NCI-H2171 (cell line): ENCODE results near the gene RDH8.
A peak's percentile ranks its signal among the peaks of the same experiment; 100 is the strongest.

Source experiments
- DNase-seq: peaks from one replicate; lab custom pipeline; 2025; lab: John Stamatoyannopoulos, UW

The RDH8 gene

DNA sequence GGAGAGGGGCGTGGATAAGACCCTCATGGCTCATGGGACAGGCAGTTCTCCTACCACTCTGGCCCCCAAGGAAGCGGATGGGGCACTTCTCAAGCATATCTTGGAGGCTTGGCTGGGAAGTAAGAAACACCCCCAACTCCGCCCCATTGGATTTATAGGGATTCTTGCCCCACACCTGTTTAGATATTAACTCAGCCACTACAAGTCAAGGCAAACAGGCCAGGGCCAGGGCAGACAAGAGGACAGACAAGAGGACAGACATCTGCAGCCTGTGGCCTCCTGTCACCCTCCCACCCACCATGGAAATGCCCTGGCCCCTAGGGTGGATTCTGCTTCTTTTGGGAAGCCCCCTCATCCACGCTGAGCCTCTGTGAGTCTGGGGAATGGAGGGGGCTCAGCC is 24.1 kb downstream of the RDH8 start:
- DNase-seq = no peak

DNA sequence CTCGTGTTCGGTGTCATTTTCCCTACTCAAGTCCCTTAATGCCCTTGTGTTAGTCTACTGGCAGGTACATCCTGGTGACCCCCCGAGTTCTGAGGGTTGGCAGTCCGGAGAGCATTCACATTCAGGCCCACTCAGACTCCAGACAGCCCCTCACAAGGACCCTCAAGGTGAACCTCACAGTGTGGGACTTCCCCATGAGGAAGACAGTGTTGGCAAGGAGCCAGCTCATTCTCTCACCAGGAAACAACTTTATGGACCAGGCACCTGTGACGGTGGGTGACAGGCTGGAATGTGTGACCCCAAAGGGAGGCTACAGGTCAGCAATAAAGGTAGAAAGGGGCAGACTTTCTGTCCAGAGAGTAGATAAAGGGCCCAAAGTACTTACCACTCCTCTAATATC is 24.5 kb downstream of the RDH8 start:
- no peak for DNase-seq

DNA sequence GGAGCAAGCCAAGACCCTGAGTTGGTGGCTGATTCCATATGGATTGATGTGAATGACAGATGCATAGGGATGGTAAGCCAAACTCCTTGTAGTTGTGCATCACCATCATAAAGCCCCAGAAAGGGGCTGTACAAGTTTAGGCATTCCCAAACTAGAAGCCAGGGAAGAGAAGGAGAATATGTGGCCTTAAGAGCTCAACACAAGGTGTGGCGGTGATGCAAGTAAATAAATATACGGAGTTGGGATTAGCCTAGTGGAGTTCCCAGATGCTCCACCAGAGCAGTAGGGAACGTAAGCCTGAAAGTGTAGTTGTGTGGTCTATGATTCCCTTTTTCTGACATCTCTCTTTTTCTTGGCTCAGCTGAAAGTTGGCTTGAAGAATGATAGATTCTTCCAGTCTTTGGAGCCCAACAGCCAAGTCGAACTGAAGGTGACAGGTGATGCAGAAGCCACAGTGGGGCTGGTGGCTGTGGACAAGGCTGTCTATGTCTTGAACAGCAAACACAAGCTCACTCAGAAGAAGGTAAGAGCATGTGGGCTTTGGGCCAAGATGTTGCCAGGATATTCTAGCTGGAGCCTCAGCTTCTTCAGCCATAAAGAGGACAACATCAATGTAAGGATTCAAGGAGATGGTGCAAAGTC is 30.1 kb downstream of the RDH8 start:
- peak; percentile 50 for DNase-seq

DNA sequence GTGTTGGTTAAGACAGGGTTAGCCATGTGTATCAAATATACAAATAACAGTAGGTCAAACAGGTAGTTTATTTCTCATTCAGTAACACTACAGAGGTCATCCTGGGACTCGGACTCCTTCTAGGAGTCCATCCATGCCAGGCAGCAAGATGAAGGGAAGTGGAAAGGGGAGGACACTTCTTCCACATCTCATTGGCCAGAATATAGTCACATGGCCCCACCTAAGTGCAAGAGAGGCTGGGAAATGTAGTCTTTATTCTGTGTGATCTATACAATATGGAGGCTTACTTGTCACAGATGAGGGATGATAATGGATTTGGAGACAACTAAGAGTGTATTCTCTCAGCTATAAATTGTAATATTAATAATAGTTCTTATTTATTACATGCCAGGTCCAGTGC is 31.1 kb downstream of the RDH8 start:
- DNase-seq = no peak

DNA sequence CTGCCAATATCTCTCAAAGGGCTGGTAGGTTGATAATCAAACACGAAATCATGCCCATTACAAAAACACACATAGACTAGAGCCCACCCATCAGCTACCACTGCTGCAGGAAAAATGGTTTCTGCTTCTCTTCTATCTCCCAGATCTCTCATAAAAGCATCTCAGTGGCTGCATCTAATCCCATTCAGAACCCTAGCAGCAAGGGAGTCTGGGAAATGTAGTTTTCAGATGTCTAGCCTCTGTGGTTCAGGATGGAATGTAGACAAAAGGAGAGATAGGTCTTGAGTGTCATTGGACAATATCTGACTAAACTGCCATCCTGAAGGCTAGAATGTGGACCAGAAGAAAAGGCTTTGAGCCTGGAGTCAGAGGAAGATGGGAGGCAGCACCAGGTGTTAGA is 32.1 kb downstream of the RDH8 start:
- DNase-seq = no peak

DNA sequence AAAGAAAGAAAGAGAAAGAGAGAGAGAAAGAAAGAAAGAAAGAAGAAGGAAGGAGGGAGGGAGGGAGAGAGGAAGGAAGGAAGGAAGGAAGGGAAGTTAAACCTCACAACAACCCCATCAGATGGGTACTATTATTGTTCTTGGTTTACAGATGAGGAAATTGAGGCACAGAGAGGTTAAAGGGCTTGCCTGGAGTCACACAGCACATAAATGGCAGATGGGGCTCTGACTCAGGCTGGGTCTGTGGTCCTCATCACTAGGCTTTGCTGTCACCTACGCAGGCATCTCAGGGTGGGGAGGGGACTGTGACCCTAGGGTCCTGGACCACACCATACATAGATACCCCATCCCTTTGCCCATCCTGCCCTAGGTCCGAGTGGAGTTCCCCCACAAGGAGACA is 36.3 kb downstream of the RDH8 start:
- DNase-seq = no peak

DNA sequence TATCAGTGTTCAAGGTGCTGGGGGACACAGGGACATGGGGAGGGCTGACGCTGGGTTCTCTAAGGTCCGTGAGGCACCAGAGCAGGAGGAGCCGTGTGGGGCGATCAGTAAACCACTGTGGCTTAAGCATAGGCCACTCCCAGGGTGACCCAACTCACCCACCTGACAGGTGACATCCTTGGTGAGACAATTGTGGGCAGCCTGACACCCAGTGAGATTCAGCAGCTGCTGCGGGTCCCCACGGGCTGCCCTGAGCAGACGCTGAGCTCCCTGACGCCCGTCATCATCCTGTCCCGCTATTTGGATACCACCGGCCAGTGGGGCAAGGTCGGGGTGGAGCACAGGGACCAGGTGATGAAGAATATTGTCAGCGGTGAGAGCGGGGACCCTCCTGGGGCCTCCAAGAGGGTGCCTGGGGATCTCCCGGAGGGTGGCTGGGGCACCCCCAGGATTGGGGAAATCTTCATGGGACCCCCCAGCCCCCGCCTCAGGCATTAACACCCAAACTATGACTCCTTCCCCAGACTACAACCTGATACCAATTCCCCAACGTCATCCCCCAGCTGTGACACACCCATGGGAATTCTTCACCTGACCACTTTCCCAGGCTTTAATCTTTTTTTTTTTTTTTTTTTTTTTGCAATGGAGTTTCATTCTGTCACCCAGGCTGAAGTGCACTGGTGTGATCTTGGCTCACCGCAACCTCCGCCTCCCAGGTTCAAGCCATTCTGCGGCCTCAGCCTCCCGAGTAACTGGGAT is 39.5 kb downstream of the RDH8 start:
- DNase-seq = no peak

DNA sequence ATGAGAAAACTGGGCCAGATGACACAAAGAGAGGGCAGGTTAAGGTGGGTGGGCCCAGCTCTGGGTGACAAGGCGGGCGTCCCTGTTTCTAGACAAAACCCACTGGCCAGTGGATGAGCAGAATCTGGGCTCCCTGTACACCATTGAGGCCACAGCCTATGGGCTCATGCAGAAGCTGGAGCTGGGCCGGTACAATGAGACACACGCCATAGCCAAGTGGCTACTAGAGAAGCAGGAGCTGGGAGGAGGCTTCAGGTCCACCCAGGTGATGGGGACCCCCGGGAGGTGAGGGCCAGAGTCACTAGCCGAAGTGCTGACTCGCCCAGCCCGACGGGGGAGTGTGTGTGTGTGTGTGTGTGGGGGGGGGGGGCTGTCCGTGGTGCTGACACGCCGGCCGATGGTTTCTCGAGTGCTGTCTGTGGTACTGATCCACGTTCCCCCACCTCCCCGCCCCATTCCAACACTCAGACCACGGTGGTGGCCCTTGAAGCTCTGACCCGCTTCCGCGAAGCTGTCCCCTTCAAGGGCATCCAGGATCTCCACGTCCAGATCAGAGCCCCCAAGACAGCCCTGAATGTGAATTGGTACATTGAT is 48.5 kb downstream of the RDH8 start:
- DNase-seq = no peak

DNA sequence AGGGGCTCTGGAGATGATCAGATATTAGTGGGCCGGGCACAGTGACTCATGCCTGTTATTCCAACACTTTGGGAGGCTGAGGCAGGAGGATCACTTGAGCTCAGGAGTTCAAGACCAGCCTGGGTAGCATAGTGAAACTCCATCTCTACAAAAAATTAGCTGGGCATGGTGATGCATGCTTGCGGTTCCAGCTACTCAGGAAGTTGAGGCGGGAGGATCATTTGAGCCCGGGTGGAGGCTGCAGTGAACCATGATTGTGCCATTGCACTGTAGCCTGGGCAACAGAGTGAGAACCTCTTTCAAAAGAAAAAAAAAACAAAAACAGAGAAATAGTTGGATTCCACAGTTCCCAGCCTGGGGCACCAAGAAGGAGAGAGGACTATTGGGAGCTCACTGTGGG is 54.9 kb downstream of the RDH8 start:
- DNase-seq = no peak

DNA sequence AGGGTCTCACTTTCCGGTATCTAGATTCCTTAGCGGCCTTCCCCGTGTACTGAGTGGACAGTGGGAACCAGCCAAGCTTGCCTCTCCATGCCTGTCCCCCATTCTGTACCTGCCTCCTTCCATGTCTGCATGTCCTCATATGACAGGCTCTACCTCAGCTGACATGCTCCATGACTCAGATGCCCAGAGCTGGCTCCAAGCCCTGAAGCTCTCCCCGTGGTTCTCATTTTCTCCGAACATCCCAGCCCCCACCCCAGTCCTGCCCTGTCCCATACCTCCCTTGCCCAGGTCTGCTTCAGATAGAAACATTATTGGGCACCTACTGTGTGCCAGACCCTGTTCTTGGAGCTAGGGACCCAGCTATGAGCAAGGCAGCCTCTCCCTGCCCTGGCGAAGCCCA is 55.8 kb downstream of the RDH8 start:
- no peak for DNase-seq

DNA sequence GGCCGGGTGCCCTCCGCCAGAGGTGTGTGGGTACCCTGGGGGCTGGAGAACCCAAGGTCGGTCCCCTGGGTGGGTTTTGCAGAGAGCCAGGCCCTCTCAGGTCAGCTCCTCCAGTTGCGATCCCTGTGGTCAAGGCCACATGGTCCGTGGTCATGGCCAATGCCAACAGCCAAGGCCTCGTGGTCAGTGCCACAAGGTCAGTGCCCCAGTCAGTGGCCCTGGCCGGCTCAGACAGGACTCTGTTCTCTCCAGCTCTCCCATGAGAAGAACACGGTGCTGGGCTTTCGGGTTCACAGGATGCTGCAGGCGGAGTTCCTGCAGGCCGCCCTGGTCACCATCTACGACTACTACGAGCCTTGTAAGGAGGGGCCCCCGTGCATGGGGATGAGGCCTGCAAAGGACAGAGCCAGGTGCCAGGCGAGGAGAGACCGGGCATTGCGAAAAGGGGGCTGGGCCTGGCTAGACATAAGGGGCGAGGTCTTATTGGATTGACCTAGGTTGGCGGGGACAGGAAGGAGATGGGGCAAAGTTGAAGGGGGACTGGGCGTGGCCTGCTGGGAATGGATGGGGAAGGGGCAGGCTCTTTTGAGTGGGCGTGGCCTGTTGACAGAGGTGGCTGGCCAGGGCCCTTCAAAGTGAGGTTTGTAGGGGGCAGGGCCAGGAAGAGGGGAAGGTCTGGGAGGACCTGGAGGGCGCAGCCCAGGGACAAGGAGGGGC is 57.6 kb downstream of the RDH8 start:
- no peak for DNase-seq
